ENCODE measurements around the gene ARMC9.
"Not testable (repeated sequence)": the region's sequence is repeated elsewhere in the genome, so short reads cannot be mapped to it uniquely, and the experiment has no call there.

The ARMC9 gene

GRCh38 chr2:231373786-231374349, 175.4 kb downstream of the ARMC9 start:
- no peak overlapping the region for H3K4me3 ChIP-seq
- TF ChIP-seq CTCF (IDR thresholded peaks at IDR 0.05): no peak
- intact Hi-C loops (cut with DNase I; ENCODE audit: low total_unique reads): no loop called here
- H3K27ac ChIP-seq: no peak overlapping the region
- no peaks in the 10 kb centered on the region for H3K27me3 ChIP-seq
- no peaks in the 10 kb centered on the region for H3K9me3 ChIP-seq
- no peak for DNase-seq
- H3K4me1 ChIP-seq: no peaks in the 10 kb centered on the region
- H3K36me3 ChIP-seq: peaks cover 0 to 24% (median 0%) of the 10 kb centered on the region in 3 donors

- DNase-seq: no peak
- Histone ChIP-seq H3K4me3 (no peak overlapping the region), H3K27ac (no peak overlapping the region), H3K36me3 (peaks cover 0 to 24% (median 0%) of the 10 kb centered on the region in 3 donors), H3K4me1 (no peaks in the 10 kb centered on the region), H3K9me3 (no peaks in the 10 kb centered on the region), H3K27me3 (no peaks in the 10 kb centered on the region)
- intact Hi-C loops (cut with DNase I; ENCODE audit: low total_unique reads): no loop called here
- no peak for TF ChIP-seq CTCF (IDR thresholded peaks at IDR 0.05)
Measured at GRCh38 chr2:231374771-231375170, 176.3 kb downstream of the ARMC9 start.

- not testable (repeated sequence) for DNase-seq, H3K27me3 ChIP-seq, H3K4me1 ChIP-seq
Measured at GRCh38 chr2:231375994-231376615, 177.7 kb downstream of the ARMC9 start.

GRCh38 chr2:231376857-231377256, 178.4 kb downstream of the ARMC9 start:
- intact Hi-C loops (cut with DNase I; ENCODE audit: low total_unique reads): no loop called here
- Histone ChIP-seq H3K4me1 (no peaks in the 10 kb centered on the region), H3K4me3 (no peak overlapping the region), H3K27ac (no peak overlapping the region), H3K9me3 (no peaks in the 10 kb centered on the region), H3K27me3 (no peaks in the 10 kb centered on the region), H3K36me3 (peaks cover 0 to 5% (median 0%) of the 10 kb centered on the region in 3 donors)
- no peak for DNase-seq
- TF ChIP-seq CTCF (IDR thresholded peaks at IDR 0.05): no peak

More at GRCh38 chr2:231375994-231376615, 177.7 kb downstream of the ARMC9 start:
- intact Hi-C loops (cut with DNase I; ENCODE audit: low total_unique reads); H3K9me3 ChIP-seq; H3K4me3 ChIP-seq; H3K27ac ChIP-seq: not testable (repeated sequence)
- H3K36me3 ChIP-seq: peaks cover 0 to 13% (median 0%) of the 10 kb centered on the region in 3 donors

- Histone ChIP-seq H3K36me3 (no peaks in the 10 kb centered on the region), H3K4me3 (no peak overlapping the region), H3K9me3 (no peaks in the 10 kb centered on the region), H3K4me1 (no peaks in the 10 kb centered on the region), H3K27ac (no peak overlapping the region), H3K27me3 (no peaks in the 10 kb centered on the region)
- no peak for DNase-seq
- intact Hi-C loops (cut with DNase I; ENCODE audit: low total_unique reads): no loop called here
- no peak for TF ChIP-seq CTCF (IDR thresholded peaks at IDR 0.05)
Measured at GRCh38 chr2:231378026-231378722, 179.7 kb downstream of the ARMC9 start.
